Epithelial cell of esophagus (primary cell): ENCODE results near the gene CPA3.

Experiments
- DNase-seq: peaks from one replicate; pipeline ENCODE4 v3.0.0; 2010; ENCODE audit warnings: low read depth
- H3K4me3 ChIP-seq: 2 replicates; pipeline ENCODE4 v1.5.1; 2011; ENCODE audit warnings: mild to moderate bottlenecking, low read length, control low read depth
- CTCF ChIP-seq: IDR thresholded peaks from 2 replicates; pipeline ENCODE4 v1.5.1; 2011; ENCODE audit warnings: low read depth, mild to moderate bottlenecking, low read length, control low read depth, inconsistent platforms; ENCODE audit not compliant: insufficient read depth; ENCODE audit errors: missing control alignments

The CPA3 gene

DNA sequence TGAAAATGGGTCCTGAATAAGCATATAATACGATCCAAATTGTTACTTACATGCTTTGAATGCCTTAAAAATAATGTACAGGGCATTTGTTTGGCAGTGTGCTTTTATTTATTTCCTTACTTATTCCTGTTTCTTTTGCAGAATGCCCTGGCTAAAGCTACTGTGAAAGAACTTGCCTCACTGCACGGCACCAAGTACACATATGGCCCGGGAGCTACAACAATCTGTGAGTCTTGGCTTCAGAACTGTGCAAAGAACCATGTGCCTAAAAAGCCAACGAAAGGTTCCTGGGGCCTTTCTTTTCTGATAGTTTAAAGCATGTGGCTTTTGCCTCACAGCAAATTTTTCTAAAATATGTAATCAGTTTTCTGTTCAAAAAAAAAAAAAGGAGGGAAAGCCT lies 7.8 kb upstream of the CPA3 start:
- no peak for TF ChIP-seq CTCF
- no peak overlapping the region for H3K4me3 ChIP-seq
- no peak for DNase-seq

DNA sequence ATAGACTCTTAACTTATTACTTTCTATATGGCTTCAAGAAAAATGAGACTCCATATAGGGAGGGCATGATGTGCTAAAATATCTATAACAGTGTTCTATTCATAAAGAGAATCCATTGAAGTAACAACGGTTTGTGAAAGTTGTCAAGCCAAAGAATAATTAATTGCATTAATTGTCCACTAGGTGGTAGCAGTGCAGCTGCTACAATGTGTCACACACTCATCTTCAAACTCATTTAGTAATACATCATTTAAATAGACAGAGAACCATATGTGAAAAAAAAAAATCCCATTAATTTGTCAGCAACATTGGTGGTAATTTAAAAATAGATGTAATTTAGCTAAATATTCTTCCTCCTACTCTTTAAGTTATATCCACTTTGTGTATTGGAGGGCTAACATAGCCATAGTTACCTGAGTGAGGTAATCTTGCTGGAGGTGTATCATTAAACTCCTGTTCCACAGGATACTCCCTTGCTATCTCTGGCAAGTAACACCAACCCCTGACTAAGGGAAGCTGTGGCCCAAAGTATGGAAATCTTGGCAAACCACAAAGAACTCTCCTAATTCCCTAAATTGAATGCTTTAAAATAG lies 3.7 kb upstream of the CPA3 start:
- TF ChIP-seq CTCF: peak; percentile 60
- H3K4me3 ChIP-seq: no peak overlapping the region
- peak; percentile 65 for DNase-seq

DNA sequence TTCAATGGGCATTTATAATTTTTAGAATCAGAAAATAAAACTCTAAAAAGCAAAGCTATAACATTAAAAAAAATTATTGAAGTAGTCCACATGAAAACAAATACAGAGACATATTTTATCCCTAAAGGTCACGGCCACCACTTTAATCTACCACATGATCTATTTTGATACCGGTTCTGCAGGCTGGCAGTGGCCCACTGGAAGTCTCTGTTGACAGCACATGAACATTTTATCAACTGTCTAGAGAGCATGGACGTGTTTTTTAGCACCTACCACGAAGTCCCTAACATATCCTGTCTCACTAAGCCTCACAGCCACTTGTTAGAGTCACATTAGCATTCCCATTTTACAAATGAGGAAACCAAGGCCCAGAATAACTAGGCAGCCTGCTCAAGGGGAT lies 1.8 kb upstream of the CPA3 start:
- TF ChIP-seq CTCF: no peak
- no peak for DNase-seq
- no peak overlapping the region for H3K4me3 ChIP-seq

GRCh38 chr3:148863814-148864213 lies 1.3 kb upstream of the CPA3 start:
- TF ChIP-seq CTCF: no peak
- no peak for DNase-seq
- H3K4me3 ChIP-seq: no peak overlapping the region

GRCh38 chr3:148866261-148866660 lies 1.2 kb downstream of the CPA3 start:
- no peak overlapping the region for H3K4me3 ChIP-seq
- TF ChIP-seq CTCF: no peak
- no peak for DNase-seq

GRCh38 chr3:148873270-148873927 lies 8.3 kb downstream of the CPA3 start:
- DNase-seq: no peak
- no peak for TF ChIP-seq CTCF
- H3K4me3 ChIP-seq: no peak overlapping the region

DNA sequence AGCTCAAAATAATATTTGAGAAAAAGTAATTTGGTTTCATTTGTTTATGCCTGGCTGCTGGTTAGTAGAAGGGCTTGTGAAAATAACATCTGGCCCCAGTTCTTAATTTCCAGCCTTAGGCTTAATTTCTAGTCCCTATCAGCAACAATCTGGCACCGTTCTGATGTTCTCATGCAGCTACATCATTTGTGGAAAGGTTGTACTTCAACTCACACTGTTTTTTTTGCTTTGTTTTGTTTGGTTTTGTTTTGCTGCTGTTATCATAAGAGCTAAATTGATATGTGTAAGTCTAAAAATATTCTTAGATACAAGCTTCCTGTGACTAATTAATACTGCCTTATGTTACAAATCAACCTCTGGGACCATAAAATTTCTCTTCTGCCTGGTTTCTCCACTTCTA lies 8.9 kb downstream of the CPA3 start:
- DNase-seq: no peak
- TF ChIP-seq CTCF: no peak
- no peak overlapping the region for H3K4me3 ChIP-seq
